Esophagus muscularis mucosa (tissue), 4 donors: ENCODE data around the gene FSCN2.

Source experiments
- EP300 ChIP-seq: sonication (generic); formaldehyde crosslinking; IDR thresholded peaks from one replicate; pipeline ENCODE4 v1.6.1; 2017; ENCODE audit warnings: antibody characterized with exemption
- POLR2A ChIP-seq: fragments of 450-650 bp; IDR thresholded peaks from one replicate; pipeline ENCODE4 v1.6.1; 2017; ENCODE audit warnings: antibody characterized with exemption, moderate library complexity, mild to moderate bottlenecking, low read depth
- POLR2AphosphoS5 ChIP-seq, 2 donors: sonication (generic); formaldehyde crosslinking; IDR thresholded peaks; one replicate each; pipeline ENCODE4 v1.6.1; 2017; ENCODE audit warnings: antibody characterized with exemption in 2 of 2
- TF ChIP-seq, protein P1 (sequence below), 3 experiments: fragments of 200-600 bp in 2 of 3; fragments of 450-650 bp in 1 of 3; sonication (generic) in 2 of 3; IDR thresholded peaks; one replicate each; pipeline ENCODE4 v1.5.1; 2017 to 2019; ENCODE audit warnings: antibody characterized with exemption in 3 of 3, mild to moderate bottlenecking in 2 of 3, moderate library complexity in 1 of 3

DNA sequence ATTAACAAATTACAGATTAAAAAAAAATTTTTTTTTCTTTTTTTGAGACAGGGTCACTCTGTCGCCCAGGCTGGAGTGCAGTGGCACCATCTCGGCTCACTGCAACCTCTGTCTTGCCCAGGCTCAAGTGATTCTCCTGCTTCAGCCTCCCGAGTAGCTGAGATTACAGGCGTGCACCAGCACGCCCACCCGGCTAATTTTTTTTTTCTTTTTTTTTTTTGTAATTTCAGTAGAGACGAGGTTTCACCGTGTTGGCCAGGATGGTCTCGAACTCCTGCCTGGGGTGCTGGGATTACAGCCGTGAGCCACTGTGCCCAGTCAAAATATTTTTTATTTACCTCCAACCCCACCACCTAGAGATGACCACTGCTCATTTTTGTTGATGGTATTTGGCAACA, 41.1 kb upstream of the FSCN2 start:
- TF ChIP-seq, protein P1, sequence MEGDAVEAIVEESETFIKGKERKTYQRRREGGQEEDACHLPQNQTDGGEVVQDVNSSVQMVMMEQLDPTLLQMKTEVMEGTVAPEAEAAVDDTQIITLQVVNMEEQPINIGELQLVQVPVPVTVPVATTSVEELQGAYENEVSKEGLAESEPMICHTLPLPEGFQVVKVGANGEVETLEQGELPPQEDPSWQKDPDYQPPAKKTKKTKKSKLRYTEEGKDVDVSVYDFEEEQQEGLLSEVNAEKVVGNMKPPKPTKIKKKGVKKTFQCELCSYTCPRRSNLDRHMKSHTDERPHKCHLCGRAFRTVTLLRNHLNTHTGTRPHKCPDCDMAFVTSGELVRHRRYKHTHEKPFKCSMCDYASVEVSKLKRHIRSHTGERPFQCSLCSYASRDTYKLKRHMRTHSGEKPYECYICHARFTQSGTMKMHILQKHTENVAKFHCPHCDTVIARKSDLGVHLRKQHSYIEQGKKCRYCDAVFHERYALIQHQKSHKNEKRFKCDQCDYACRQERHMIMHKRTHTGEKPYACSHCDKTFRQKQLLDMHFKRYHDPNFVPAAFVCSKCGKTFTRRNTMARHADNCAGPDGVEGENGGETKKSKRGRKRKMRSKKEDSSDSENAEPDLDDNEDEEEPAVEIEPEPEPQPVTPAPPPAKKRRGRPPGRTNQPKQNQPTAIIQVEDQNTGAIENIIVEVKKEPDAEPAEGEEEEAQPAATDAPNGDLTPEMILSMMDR (IDR thresholded peaks at IDR 0.05), result no peak
- TF ChIP-seq POLR2A (no peak), POLR2AphosphoS5 (IDR thresholded peaks at IDR 0.05) (no peak), EP300 (no peak)
